Measurements from ENCODE around the gene HPGDS. TPM values are rescaled to one million over a fixed set of nuclear protein-coding genes. Genes with fewer than 3 reads are reported as not detected.

The HPGDS gene
- total and polyA plus RNA-seq, 2 experiments from 2014 or later = 0.30 to 1.6 TPM

GRCh38 chr4:94307231-94307871 lies 35.3 kb downstream of the HPGDS start:
- Histone ChIP-seq H3K4me2 (no peak overlapping the region), H3K27me3 (no peaks in the 10 kb centered on the region), H3K4me1 (ENCODE audit: insufficient read depth) (peaks cover 6% of the 10 kb centered on the region), H3K36me3 (replicated peaks; ENCODE audit: insufficient read depth, low read depth) (no peaks in the 10 kb centered on the region), H3K9me3 (ENCODE audit: low read depth) (no peaks in the 10 kb centered on the region), H3K79me2 (no peaks in the 10 kb centered on the region), H2AFZ (no peak overlapping the region), H3K27ac (no peak overlapping the region), H3K9me2 (replicated peaks; ENCODE audit: insufficient read depth) (no peaks in the 10 kb centered on the region), H3K4me3 (no peak overlapping the region), H4K20me1 (ENCODE audit: insufficient read depth, poor library complexity, severe bottlenecking) (no peaks in the 10 kb centered on the region)
- DNase-seq (ENCODE audit: low spot score) = no peak
- no peak for TF ChIP-seq EZH2phosphoT487 (IDR thresholded peaks at IDR 0.05; ENCODE audit: low read depth, severe bottlenecking, unreplicated experiment)
- TF ChIP-seq CTCF (IDR thresholded peaks at IDR 0.05; ENCODE audit: poor library complexity) = no peak
- no peak for TF ChIP-seq EZH2 (IDR thresholded peaks at IDR 0.05; ENCODE audit: borderline replicate concordance)
- 90% methylated on average over 4 of the region's 4 CpGs for WGBS (ENCODE audit: low lambda C conversion rate, missing lambda C conversion rate)

GRCh38 chr4:94306713-94307112 lies 35.9 kb downstream of the HPGDS start:
- no peak for TF ChIP-seq EZH2phosphoT487 (IDR thresholded peaks at IDR 0.05; ENCODE audit: low read depth, severe bottlenecking, unreplicated experiment)
- TF ChIP-seq EZH2 (IDR thresholded peaks at IDR 0.05; ENCODE audit: borderline replicate concordance) = no peak
- no peak for TF ChIP-seq CTCF (IDR thresholded peaks at IDR 0.05; ENCODE audit: poor library complexity)
- 84% methylated on average over 3 of the region's 3 CpGs for WGBS (ENCODE audit: low lambda C conversion rate, missing lambda C conversion rate)
- Histone ChIP-seq H2AFZ (no peak overlapping the region), H3K4me3 (no peak overlapping the region), H3K9me2 (replicated peaks; ENCODE audit: insufficient read depth) (no peaks in the 10 kb centered on the region), H3K27me3 (no peaks in the 10 kb centered on the region), H3K4me1 (ENCODE audit: insufficient read depth) (peaks cover 6% of the 10 kb centered on the region), H4K20me1 (ENCODE audit: insufficient read depth, poor library complexity, severe bottlenecking) (no peaks in the 10 kb centered on the region), H3K36me3 (replicated peaks; ENCODE audit: insufficient read depth, low read depth) (no peaks in the 10 kb centered on the region), H3K27ac (no peak overlapping the region), H3K79me2 (no peaks in the 10 kb centered on the region), H3K9me3 (ENCODE audit: low read depth) (no peaks in the 10 kb centered on the region), H3K4me2 (no peak overlapping the region)
- DNase-seq (ENCODE audit: low spot score) = no peak

- Histone ChIP-seq H3K36me3 (replicated peaks; ENCODE audit: insufficient read depth, low read depth) (no peaks in the 10 kb centered on the region), H4K20me1 (ENCODE audit: insufficient read depth, poor library complexity, severe bottlenecking) (no peaks in the 10 kb centered on the region), H3K4me3 (no peak overlapping the region), H3K9me3 (ENCODE audit: low read depth) (no peaks in the 10 kb centered on the region), H3K27ac (no peak overlapping the region), H3K4me2 (no peak overlapping the region), H3K4me1 (ENCODE audit: insufficient read depth) (peaks cover 6% of the 10 kb centered on the region), H3K27me3 (no peaks in the 10 kb centered on the region), H2AFZ (no peak overlapping the region), H3K79me2 (no peaks in the 10 kb centered on the region), H3K9me2 (replicated peaks; ENCODE audit: insufficient read depth) (no peaks in the 10 kb centered on the region)
- WGBS (ENCODE audit: low lambda C conversion rate, missing lambda C conversion rate) = 61% methylated on average over 5 of the region's 5 CpGs
- no peak for TF ChIP-seq CTCF (IDR thresholded peaks at IDR 0.05; ENCODE audit: poor library complexity)
- TF ChIP-seq EZH2phosphoT487 (IDR thresholded peaks at IDR 0.05; ENCODE audit: low read depth, severe bottlenecking, unreplicated experiment) = no peak
- no peak for TF ChIP-seq EZH2 (IDR thresholded peaks at IDR 0.05; ENCODE audit: borderline replicate concordance)
- DNase-seq (ENCODE audit: low spot score) = no peak
Observed at GRCh38 chr4:94305466-94306225, 37.0 kb downstream of the HPGDS start.
